Activated T-cell treated with anti-CD3 and anti-CD28 coated beads, Interleukin-2, amount 50 U/mL, for 4 hours (primary cell): ENCODE results near the gene KRT80. TPM values are rescaled to one million over a fixed set of nuclear protein-coding genes. Genes with fewer than 3 reads are reported as not detected.
"Not testable (repeated sequence)": the region's sequence is repeated elsewhere in the genome, so short reads cannot be mapped to it uniquely, and the experiment has no call there.

ENCODE experiments used
- ATAC-seq, 2 donors: fragments of 200-7000 bp; cut with Tn5 transposase; one replicate each; pipeline ENCODE4 v1.10.0; 2021
- DNase-seq: peaks from one replicate; pipeline ENCODE4 v3.0.0-alpha.2; 2020
- H3K27me3 Mint-ChIP-seq: one replicate; pipeline ENCODE4 v1.8.0; 2021; ENCODE audit warnings: low read depth, mixed read lengths
- H3K36me3 Mint-ChIP-seq: one replicate; pipeline ENCODE4 v1.8.0; 2022; ENCODE audit warnings: mixed read lengths; ENCODE audit not compliant: insufficient read depth
- H3K4me1 Mint-ChIP-seq: one replicate; pipeline ENCODE4 v1.8.0; 2021; ENCODE audit warnings: low read depth, mixed read lengths
- H3K4me3 Mint-ChIP-seq: one replicate; pipeline ENCODE4 v1.8.0; 2021; ENCODE audit warnings: mild to moderate bottlenecking, moderate library complexity, mixed read lengths
- H3K9me3 Mint-ChIP-seq: one replicate; pipeline ENCODE4 v1.8.0; 2021; ENCODE audit warnings: mixed read lengths
- total RNA-seq, 3 donors: library from RNA; stranded (reverse); gene quantifications; one replicate each; pipeline ENCODE4 v1.2.1, GENCODE V29; 2021

Gene KRT80
- total RNA-seq: under 1 TPM in 2 of 3 donors, not detected in 1; 0.05 to 0.08 TPM

DNA sequence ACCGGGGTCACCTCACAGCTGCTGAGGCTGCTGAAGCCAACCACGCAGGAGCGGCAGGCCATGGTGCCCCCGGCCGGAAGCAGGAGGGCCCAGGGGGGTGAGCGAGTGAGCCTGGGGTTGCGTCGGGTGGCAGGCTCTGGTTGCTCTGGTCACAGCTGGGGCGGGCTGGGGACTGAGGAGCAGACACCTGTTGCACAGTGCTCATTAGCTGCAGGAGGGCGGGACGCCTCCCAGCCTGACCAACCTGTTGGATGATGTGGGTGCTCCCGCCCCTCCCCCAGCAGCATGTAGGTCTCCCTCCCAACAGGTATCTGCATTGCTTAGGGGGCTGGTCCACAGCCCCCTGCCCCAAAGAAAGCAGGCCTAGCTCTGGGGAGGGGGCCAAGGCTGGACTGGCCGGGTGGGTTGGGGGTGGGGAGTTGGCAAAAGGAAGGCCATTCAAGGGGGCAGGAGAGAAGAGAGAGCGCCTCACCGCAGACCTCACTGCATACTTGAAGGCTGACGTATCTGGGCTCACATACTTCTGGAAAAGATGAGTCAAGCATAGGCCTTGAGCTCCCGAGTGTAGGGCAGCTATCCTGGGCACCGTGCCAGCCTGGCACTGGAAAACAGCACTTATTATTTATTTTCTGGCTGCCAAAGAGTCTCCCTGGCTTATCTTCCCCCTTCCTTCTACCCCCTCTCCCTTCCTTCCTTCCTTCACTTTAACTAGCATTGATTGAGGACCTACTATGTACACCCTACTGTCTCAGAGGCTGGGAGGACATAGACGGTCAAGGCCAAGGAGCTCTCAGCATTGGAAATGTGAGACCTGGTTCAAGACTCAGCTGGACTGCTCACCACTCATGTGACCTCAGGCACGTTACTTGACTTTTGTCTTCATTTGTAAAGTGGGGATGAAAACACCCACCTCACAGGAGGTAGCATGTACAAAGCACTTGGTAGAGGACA lies at the start of gene KRT80:
Gene KRT80 (minus strand): TSS at position 174 of the 951 bp plus-strand sequence. CDS start 112 bp downstream, at position 62.
- Mint-ChIP-seq H3K4me3 (no peak within 1 kb of the TSS), H3K36me3 (no peaks in the 10 kb centered on the region), H3K4me1 (peaks cover 6% of the 10 kb centered on the region), H3K9me3 (no peaks in the 10 kb centered on the region), H3K27me3 (peaks cover 10% of the 10 kb centered on the region)
- DNase-seq (no peak), ATAC-seq (no peak)

GRCh38 chr12:52241205-52241842 lies 49.5 kb upstream of the KRT80 start:
- peaks cover 19% of the 10 kb centered on the region for H3K4me1 Mint-ChIP-seq
- ATAC-seq: no peak
- H3K4me3 Mint-ChIP-seq: no peak overlapping the region

GRCh38 chr12:52240247-52240646 lies 48.4 kb upstream of the KRT80 start:
- not testable (repeated sequence) for H3K9me3 Mint-ChIP-seq, H3K27me3 Mint-ChIP-seq, DNase-seq, ATAC-seq, H3K36me3 Mint-ChIP-seq, H3K4me3 Mint-ChIP-seq
- peaks cover 14% of the 10 kb centered on the region for H3K4me1 Mint-ChIP-seq

More at GRCh38 chr12:52241205-52241842, 49.5 kb upstream of the KRT80 start:
- no peak for DNase-seq
- Mint-ChIP-seq H3K9me3 (no peaks in the 10 kb centered on the region), H3K36me3 (no peaks in the 10 kb centered on the region), H3K27me3 (peaks cover 1% of the 10 kb centered on the region)

DNA sequence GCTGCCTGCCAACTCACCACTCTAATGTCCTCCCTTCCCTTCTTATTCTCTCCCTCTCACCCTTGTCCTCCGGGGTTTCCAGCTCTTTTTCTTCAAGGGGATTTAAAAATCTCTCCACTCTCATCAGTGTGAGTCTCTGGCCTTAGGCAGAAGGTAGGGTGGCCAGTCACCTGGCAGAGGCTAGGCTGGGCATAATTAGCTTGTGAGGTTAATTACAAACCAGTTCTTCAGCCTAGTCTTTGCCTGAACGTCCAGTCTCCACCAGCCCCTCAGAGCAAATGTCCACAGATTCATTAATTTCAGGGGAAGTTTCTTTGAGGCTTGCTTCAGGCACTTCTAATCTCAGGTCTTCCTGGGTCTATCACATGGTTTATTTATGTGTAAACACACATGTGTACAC lies 48.0 kb upstream of the KRT80 start:
- no peak for DNase-seq
- Mint-ChIP-seq H3K36me3 (no peaks in the 10 kb centered on the region), H3K9me3 (no peaks in the 10 kb centered on the region), H3K27me3 (peaks cover 7% of the 10 kb centered on the region), H3K4me1 (peaks cover 14% of the 10 kb centered on the region), H3K4me3 (no peak overlapping the region)
- ATAC-seq: no peak

DNA sequence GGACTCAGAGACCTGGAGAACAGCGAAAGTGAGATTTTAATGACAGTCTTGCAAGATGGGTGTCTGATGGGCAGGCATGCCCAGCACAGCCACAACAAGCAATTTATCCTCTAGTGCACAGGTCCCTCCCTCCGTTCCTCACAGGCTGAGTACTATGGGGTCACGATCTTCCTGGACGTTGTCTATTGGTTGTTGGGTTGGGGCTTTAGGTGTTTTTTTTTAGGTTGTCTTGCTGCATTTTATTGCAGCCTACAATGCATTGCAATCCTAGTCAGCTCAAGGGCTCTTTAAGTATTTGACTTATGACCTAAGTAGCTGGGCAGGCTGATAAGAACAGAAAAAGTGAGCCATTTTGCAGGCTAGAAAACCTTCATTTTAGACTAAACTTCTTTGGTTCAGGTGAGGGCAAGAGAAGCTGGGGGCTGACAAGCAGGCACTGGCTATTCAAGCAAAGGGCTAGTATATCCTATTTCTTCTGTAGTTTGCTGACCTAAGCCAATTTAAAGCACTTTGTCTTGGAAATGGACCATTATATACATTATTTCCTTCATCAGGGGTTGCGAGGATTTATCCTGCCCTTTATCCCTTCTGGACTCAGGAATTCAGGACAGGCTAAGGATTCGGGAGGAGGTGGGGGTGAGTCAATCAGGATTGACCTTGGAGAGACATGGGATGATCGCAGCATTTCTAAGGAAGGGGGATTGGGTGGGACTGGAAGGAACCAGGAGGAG lies 47.3 kb upstream of the KRT80 start:
- Mint-ChIP-seq H3K9me3 (no peaks in the 10 kb centered on the region), H3K36me3 (no peaks in the 10 kb centered on the region), H3K4me3 (no peak overlapping the region), H3K27me3 (peaks cover 13% of the 10 kb centered on the region), H3K4me1 (peaks cover 9% of the 10 kb centered on the region)
- DNase-seq: no peak
- no peak for ATAC-seq

GRCh38 chr12:52238207-52238840 lies 46.5 kb upstream of the KRT80 start:
- Mint-ChIP-seq H3K36me3 (no peaks in the 10 kb centered on the region), H3K4me1 (peaks cover 1% of the 10 kb centered on the region), H3K4me3 (no peak overlapping the region), H3K9me3 (no peaks in the 10 kb centered on the region), H3K27me3 (peaks cover 18% of the 10 kb centered on the region)
- ATAC-seq (no peak), DNase-seq (no peak)

DNA sequence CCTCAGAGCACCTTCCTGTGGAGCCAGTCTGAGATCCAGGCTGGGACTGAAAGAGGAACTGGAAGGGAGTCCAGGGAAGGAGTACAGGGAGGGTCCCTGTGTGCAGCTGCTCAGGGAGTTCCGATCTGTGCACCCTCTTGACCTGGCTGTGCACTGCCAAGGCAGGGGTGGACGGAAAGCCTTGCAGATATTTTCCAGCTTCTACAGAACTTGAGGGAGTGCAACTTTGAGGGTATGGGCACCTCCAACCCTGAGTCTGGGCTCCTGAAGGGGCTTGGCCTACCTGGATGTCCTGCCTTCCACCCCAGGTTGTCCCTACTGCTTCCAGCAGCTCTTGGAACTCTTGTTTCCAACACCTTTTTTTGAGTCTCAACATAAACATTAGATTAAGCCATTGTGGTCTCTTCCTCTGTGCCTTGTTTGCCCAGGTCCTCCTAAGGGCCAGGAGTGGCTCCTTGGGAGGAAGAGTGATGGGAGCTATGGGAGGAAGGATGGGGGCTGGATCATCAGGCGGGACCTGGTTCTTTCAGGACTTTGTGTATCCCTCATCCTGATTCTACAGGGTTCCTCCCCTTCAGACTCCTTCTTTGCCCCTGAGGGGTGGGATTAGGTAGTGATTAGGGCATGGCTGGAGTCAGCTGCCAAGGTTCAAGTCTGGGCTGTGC lies 44.7 kb upstream of the KRT80 start:
- H3K4me3 Mint-ChIP-seq: no peak overlapping the region
- H3K36me3 Mint-ChIP-seq: no peaks in the 10 kb centered on the region
- H3K9me3 Mint-ChIP-seq: no peaks in the 10 kb centered on the region
- no peak for DNase-seq
- no peak for ATAC-seq
- no peaks in the 10 kb centered on the region for H3K4me1 Mint-ChIP-seq
- peaks cover 32% of the 10 kb centered on the region for H3K27me3 Mint-ChIP-seq

DNA sequence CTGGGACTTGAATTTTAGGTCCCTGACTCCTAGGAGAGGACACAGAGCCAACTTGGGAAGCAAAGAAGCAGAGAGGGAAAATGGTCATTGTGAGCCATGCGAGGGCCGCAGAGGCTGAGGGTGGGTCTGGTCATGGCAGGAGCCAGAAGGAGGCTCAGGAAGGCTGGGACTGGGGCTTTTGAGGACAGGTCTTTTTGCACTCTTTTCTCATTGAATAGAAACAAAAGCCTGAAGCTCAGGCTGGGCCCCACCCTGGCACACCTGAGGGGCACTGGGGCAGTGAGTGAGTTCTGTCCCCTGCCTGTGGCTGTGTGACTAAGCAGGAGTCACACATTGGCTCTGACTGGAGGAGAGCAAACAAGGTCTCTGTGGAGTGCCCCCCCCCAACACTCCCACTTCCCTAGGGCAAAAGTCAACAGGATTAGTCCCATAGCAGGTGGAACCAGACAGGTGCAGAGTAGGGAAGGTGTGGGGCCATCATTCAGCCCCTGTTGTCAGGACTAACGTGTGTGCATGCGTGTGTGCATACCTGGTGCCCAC lies 44.1 kb upstream of the KRT80 start:
- ATAC-seq: no peak
- H3K4me3 Mint-ChIP-seq: no peak overlapping the region
- no peaks in the 10 kb centered on the region for H3K4me1 Mint-ChIP-seq
- peaks cover 37% of the 10 kb centered on the region for H3K27me3 Mint-ChIP-seq
- no peaks in the 10 kb centered on the region for H3K36me3 Mint-ChIP-seq
- H3K9me3 Mint-ChIP-seq: no peaks in the 10 kb centered on the region
- no peak for DNase-seq

GRCh38 chr12:52235001-52235764 lies 43.4 kb upstream of the KRT80 start:
- peaks cover 41% of the 10 kb centered on the region for H3K27me3 Mint-ChIP-seq
- ATAC-seq (no peak), DNase-seq (no peak)
- H3K4me3 Mint-ChIP-seq: no peak overlapping the region
- H3K36me3 Mint-ChIP-seq: no peaks in the 10 kb centered on the region
- no peaks in the 10 kb centered on the region for H3K4me1 Mint-ChIP-seq
- no peaks in the 10 kb centered on the region for H3K9me3 Mint-ChIP-seq

GRCh38 chr12:52234223-52234810 lies 42.5 kb upstream of the KRT80 start:
- ATAC-seq (no peak), DNase-seq (no peak)
- Mint-ChIP-seq H3K4me3 (no peak overlapping the region), H3K36me3 (no peaks in the 10 kb centered on the region), H3K27me3 (peaks cover 48% of the 10 kb centered on the region), H3K4me1 (no peaks in the 10 kb centered on the region), H3K9me3 (no peaks in the 10 kb centered on the region)

- no peak overlapping the region for H3K4me3 Mint-ChIP-seq
- ATAC-seq (no peak), DNase-seq (no peak)
- H3K36me3 Mint-ChIP-seq: no peaks in the 10 kb centered on the region
- H3K27me3 Mint-ChIP-seq: peaks cover 48% of the 10 kb centered on the region
- no peaks in the 10 kb centered on the region for H3K9me3 Mint-ChIP-seq
- H3K4me1 Mint-ChIP-seq: no peaks in the 10 kb centered on the region
These were observed 41.8 kb upstream of the KRT80 start for GRCh38 chr12:52233462-52234207.
